ENCODE data around the gene LCNL1.

- TF ChIP-seq CTCF (optimal IDR thresholded peaks at IDR 0.05 in 1 of 3, IDR thresholded peaks at IDR 0.05 in 1 of 3, conservative IDR thresholded peaks at IDR 0.05 in 1 of 3; ENCODE audit: extremely low read depth in 1 of 3, insufficient read depth in 2 of 3, low read length in 3 of 3) (no peak), EZH2 (IDR thresholded peaks at IDR 0.05; ENCODE audit: low read length) (no peak)
These were observed 14.3 kb upstream of the LCNL1 start for GRCh38 chr9:136968333-136969127.
